Thoracic aorta (tissue), 2 donors: Measurements from ENCODE around the gene PRR33. TPM values are rescaled to one million over a fixed set of nuclear protein-coding genes. Genes with fewer than 3 reads are reported as not detected.

Experiments used
- ATAC-seq: fragments of 150-250 bp; one replicate; pipeline ENCODE4 v1.8.0; 2017; ENCODE audit warnings: low read depth; ENCODE audit not compliant: insufficient number of reproducible peaks, low FRiP score
- DNase-seq: peaks from one replicate; pipeline ENCODE4 v3.0.0-alpha.2; 2020; ENCODE audit warnings: low spot score
- H3K27ac ChIP-seq, 2 donors: fragments of 200-600 bp; sonication (generic); 1 replicate in 1 of 2; 2 replicates in 1 of 2; pipeline ENCODE4 v1.5.1; 2016; ENCODE audit warnings: mild to moderate bottlenecking in 2 of 2, moderate library complexity in 2 of 2
- H3K27me3 ChIP-seq: fragments of 200-600 bp; sonication (generic); replicated peaks from 2 replicates; pipeline ENCODE4 v1.6.0; 2016; ENCODE audit warnings: mild to moderate bottlenecking; ENCODE audit not compliant: insufficient read depth
- H3K36me3 ChIP-seq: fragments of 200-600 bp; sonication (generic); one replicate; pipeline ENCODE4 v1.5.1; 2016
- H3K4me1 ChIP-seq, 2 donors: fragments of 200-600 bp; sonication (generic); 1 replicate in 1 of 2; 2 replicates in 1 of 2; pipeline versions ENCODE4 v1.5.1 to v1.6.0; 2016; ENCODE audit warnings: low read depth in 2 of 2, mild to moderate bottlenecking in 1 of 2; ENCODE audit not compliant: control insufficient read depth in 1 of 2
- H3K4me3 ChIP-seq: fragments of 200-600 bp; sonication (generic); 2 replicates; pipeline ENCODE4 v1.5.1; 2016; ENCODE audit warnings: mild to moderate bottlenecking
- H3K9me3 ChIP-seq: fragments of 200-600 bp; sonication (generic); 2 replicates; pipeline ENCODE4 v1.5.1; 2016
- CTCF ChIP-seq: fragments of 200-600 bp; sonication (generic); IDR thresholded peaks from one replicate; pipeline ENCODE4 v1.5.1; 2019; ENCODE audit warnings: antibody characterized with exemption
- total RNA-seq, 2 donors: library from RNA; depleted of rRNA; stranded (reverse); fragments of >200 nt; gene quantifications; one replicate each; pipeline versions ENCODE4 v1.1.0 to v1.2.3, GENCODE V29; 2016

Gene PRR33
- total RNA-seq, 2 donors from 2014 or later, result 0.41 TPM; not detected in 1

GRCh38 chr11:1899090-1899489, 7.4 kb upstream of the PRR33 start:
- Histone ChIP-seq H3K36me3 (no peaks in the 10 kb centered on the region), H3K4me1 (no peaks in the 10 kb centered on the region), H3K4me3 (no peak overlapping the region), H3K27ac (no peak overlapping the region), H3K9me3 (no peaks in the 10 kb centered on the region), H3K27me3 (no peaks in the 10 kb centered on the region)
- ATAC-seq (no peak), DNase-seq (no peak)
- no peak for TF ChIP-seq CTCF

GRCh38 chr11:1896923-1897322, 5.2 kb upstream of the PRR33 start:
- Histone ChIP-seq H3K9me3 (no peaks in the 10 kb centered on the region), H3K4me3 (peak overlapping the region; percentile 48), H3K27ac (no peak overlapping the region), H3K27me3 (no peaks in the 10 kb centered on the region), H3K36me3 (no peaks in the 10 kb centered on the region), H3K4me1 (no peaks in the 10 kb centered on the region)
- DNase-seq (no peak), ATAC-seq (no peak)
- no peak for TF ChIP-seq CTCF

- ATAC-seq, result no peak
- H3K4me1 ChIP-seq, result no peaks in the 10 kb centered on the region
- no peak overlapping the region for H3K27ac ChIP-seq
- peak overlapping the region; percentile 48 for H3K4me3 ChIP-seq
- no peaks in the 10 kb centered on the region for H3K27me3 ChIP-seq
- H3K9me3 ChIP-seq, result no peaks in the 10 kb centered on the region
- TF ChIP-seq CTCF, result no peak
- no peaks in the 10 kb centered on the region for H3K36me3 ChIP-seq
- DNase-seq, result no peak
These were observed 4.8 kb upstream of the PRR33 start for GRCh38 chr11:1896468-1896867.

- Histone ChIP-seq H3K4me3 (no peak overlapping the region), H3K27ac (no peak overlapping the region), H3K27me3 (no peaks in the 10 kb centered on the region), H3K36me3 (no peaks in the 10 kb centered on the region), H3K4me1 (no peaks in the 10 kb centered on the region), H3K9me3 (no peaks in the 10 kb centered on the region)
- ATAC-seq, result no peak
- DNase-seq, result no peak
- no peak for TF ChIP-seq CTCF
These were observed 3.1 kb upstream of the PRR33 start for GRCh38 chr11:1894759-1895158.

GRCh38 chr11:1893581-1894359, 2.1 kb upstream of the PRR33 start:
- no peak for DNase-seq
- Histone ChIP-seq H3K27me3 (no peaks in the 10 kb centered on the region), H3K27ac (no peak overlapping the region), H3K4me3 (no peak overlapping the region), H3K4me1 (no peaks in the 10 kb centered on the region), H3K36me3 (no peaks in the 10 kb centered on the region), H3K9me3 (no peaks in the 10 kb centered on the region)
- no peak for ATAC-seq
- TF ChIP-seq CTCF, result no peak
